CD4-positive, alpha-beta T cell treated with Interleukin-4 for 1 hour (primary cell): ENCODE data around the gene CNTRL.

ENCODE experiments used
- DNase-seq, 2 donors: peaks; one replicate each; pipeline ENCODE4 v3.0.0-alpha.2; 2020 to 2022

CNTRL gene

GRCh38 chr9:121183666-121184423 is 109.1 kb downstream of the CNTRL start:
- no peak for DNase-seq

- DNase-seq = no peak
These were observed 109.7 kb downstream of the CNTRL start for GRCh38 chr9:121184463-121184862.

GRCh38 chr9:121185178-121185745 is 110.5 kb downstream of the CNTRL start:
- no peak for DNase-seq

- DNase-seq = peak in 1 of 2 donors; percentile 25
These were observed 111.1 kb downstream of the CNTRL start for GRCh38 chr9:121185774-121186403.

- DNase-seq = no peak
These were observed 113.0 kb downstream of the CNTRL start for GRCh38 chr9:121187636-121188305.

- no peak for DNase-seq
These were observed 114.3 kb downstream of the CNTRL start for GRCh38 chr9:121189006-121189405.

GRCh38 chr9:121189660-121190059 is 114.9 kb downstream of the CNTRL start:
- no peak for DNase-seq

GRCh38 chr9:121191235-121191634 is 116.5 kb downstream of the CNTRL start:
- DNase-seq = no peak

- no peak for DNase-seq
These were observed 117.8 kb downstream of the CNTRL start for GRCh38 chr9:121192518-121192917.

- DNase-seq = peak in 1 of 2 donors; percentile 25
These were observed 118.3 kb downstream of the CNTRL start for GRCh38 chr9:121192959-121193640.

- DNase-seq = no peak
These were observed 120.0 kb downstream of the CNTRL start for GRCh38 chr9:121194730-121195129.

GRCh38 chr9:121196389-121196788 is 121.6 kb downstream of the CNTRL start:
- no peak for DNase-seq

GRCh38 chr9:121197132-121197531 is 122.4 kb downstream of the CNTRL start:
- DNase-seq = no peak

- no peak for DNase-seq
These were observed 123.8 kb downstream of the CNTRL start for GRCh38 chr9:121198512-121199042.

GRCh38 chr9:121199921-121200320 is 125.2 kb downstream of the CNTRL start:
- no peak for DNase-seq

GRCh38 chr9:121200356-121200755 is 125.6 kb downstream of the CNTRL start:
- peak in 1 of 2 donors; percentile 14 for DNase-seq

- peak; percentile 30 to 52 for DNase-seq
These were observed 126.4 kb downstream of the CNTRL start for GRCh38 chr9:121201045-121201737.

- peak; percentile 100 for DNase-seq
These were observed 127.2 kb downstream of the CNTRL start, which contains the start of gene RAB14 for GRCh38 chr9:121201738-121202533. Gene RAB14 (minus strand): TSS chr9:121201869. CDS start chr9:121193412, 8,457 bp downstream.

GRCh38 chr9:121204121-121204520 is 129.4 kb downstream of the CNTRL start:
- DNase-seq = no peak

- DNase-seq = no peak
These were observed 129.9 kb downstream of the CNTRL start for GRCh38 chr9:121204611-121205010.
